CD4-positive, alpha-beta T cell treated with Interleukin-6 at 100 ng/mL for 8 hours (primary cell): Measurements from ENCODE around the gene HOXB13.

Source experiments
- DNase-seq: peaks from one replicate; pipeline ENCODE4 v3.0.0-alpha.2; 2020; ENCODE audit warnings: mixed read lengths, low spot score

Gene HOXB13

DNA sequence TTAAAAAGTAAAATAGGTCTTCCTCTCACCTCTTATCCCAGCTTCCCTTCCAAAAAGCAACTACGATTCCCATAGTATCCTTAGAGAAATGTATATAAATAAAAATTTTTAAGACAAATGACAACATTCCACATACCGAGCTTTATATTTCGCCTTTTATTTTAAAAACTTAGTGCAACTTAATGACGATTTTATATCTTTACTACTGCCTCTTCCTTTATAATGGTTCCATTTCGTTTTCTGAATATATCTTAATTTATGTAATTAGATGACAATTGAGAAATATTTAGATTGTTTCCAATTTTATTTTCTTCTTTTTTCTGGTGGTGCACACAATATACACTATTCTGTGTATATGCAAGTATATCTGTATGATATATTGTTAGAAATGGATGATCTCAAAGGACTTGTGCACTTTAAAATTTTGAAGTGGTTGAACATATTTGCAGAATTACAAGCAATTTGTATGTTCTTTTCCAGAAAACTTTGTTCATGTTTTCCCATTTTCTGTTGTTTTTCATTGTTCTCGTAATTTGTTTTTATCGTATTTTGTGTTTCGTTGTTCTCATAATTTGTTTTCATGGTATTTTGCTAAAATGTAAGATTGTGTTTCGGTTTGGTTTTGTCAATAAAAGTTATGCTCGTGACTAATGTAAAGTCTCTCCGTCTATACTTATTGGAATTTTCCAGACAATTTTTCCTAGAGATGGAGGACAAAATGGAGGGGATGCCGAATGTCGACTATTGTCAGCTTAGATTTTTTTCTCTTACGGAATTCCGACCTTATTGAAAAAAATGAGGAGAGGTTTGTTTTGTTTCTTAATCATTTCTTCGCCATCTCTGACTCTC, 20.4 kb upstream of the HOXB13 start:
- no peak for DNase-seq

DNA sequence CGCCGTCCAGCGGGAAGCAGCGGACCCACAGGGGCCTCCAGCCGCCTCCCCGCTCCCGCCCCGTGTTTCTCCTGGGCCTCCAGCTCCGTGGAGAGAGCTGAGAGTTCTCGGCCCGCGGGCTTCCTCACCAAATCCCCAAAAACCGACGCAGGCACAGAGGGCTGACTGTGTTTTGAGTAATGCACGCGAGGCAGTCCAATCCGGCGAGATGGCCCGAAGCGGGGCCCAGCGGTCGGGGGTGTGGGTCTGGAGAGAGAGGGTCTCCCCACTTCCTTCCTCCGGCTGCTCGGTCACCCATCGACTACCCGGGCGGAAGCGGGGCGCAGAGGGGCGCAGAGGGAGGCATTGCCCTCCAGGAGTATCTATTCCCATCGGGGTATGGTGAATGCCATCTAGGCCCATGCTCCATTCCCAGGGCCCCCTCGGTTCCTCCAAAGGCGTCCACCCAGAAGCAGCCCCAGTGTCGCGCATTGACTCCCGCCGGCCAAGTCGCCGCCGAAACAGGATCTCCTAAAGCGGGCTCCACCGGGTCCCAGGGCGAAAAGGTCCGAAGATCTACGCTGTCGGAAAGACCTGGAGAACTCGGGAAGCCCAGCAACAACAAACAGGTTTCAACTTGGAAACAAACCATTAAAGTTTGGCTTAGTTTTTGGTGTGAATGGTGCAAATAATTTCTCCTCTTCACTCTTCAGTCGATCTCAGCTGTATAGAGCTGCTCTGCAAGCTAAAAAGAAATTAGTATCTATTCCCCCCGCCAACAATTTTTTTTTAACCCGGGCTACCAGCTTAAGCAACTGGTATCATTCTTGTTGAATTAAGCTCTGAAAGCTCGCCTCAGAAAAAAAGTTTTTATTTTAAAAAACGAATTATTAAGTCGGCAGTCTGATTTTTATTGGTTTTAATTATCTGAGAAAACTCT, 19.2 kb upstream of the HOXB13 start:
- DNase-seq = no peak

DNA sequence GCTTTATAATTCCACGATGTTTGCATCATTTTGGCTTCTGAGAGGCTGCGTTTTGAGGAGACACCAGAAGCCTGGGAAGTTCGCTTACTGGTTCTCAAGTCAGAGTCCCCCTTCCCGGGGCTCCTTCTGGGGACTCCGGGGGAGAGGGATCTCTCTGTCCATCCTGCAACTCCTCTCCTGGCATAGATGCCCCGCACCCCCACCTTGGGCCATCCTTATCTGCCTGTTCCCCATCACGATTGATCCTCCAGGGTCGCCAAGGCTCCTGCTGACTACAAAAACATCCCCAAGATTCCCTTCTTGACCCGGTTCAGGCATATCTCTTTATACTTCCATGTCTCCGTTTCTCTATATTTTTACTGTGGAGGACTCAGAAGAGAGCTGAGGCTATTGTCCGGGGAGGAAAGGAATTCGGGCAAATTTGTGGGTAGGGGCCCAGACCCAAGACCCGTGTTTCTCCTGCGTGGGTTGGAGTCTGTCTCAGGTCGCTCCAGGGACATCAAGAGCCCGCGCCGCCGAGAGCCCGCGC, 18.4 kb upstream of the HOXB13 start:
- DNase-seq = no peak

DNA sequence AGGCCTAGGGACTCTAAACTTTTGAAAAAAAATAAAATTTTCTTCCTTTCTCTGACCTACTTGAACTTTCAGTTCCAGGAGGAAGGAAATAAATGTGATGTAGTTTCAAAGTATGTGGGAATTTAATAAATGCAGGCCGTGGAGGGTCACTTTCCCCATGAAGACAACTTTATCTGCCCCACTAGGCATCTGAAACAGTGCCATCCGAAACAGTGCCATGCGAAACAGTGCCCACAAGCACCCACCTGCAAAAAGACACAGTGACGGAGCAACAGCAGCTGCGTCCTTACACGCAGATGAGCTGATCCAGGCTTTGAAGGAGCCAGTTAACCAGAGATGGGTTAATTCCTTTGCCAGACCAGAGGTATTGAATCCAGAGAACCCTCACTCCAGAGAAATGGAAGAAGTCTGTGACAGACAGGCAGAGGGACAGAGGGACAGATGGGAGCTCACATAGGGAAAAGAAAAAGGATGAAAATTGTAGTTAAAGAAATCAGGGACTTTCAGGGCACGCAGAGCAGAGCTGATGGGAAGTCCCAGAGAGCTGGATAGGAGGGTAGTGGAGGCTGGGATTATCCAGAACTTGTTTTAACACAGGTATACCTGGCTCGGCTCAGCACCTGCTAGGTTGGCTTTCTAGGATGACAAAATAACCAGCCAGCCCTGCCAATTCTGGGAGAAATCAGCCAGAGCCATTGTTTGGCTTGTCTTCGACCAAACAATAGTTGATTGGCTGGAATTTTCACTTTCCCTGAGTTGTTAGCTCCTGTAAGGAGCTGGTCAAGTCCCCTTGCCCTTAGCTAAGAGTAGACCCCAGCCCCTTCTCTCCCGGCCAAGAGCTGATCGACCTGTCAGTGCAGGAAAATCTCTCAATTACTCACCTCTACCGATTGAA, 17.1 kb upstream of the HOXB13 start:
- DNase-seq = no peak

DNA sequence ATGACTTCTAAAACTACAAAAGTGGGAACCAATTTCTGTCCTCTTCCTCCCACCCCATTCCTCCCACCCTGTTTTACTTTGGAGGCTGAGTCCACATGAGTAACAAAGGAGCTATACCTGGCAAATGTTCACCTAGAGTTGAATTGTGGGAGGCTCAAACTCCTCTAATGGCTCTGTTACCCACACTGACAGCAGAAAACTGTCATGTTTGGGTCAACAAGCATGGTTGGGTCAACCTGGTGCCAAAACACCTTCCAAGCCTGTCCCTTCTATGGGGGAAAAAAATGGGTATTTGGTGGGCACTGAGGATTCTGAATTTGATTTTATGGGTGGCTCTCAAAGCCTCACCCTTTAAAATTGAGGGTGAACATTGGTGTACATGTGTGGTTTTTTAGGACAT, 12.0 kb upstream of the HOXB13 start:
- DNase-seq = no peak

DNA sequence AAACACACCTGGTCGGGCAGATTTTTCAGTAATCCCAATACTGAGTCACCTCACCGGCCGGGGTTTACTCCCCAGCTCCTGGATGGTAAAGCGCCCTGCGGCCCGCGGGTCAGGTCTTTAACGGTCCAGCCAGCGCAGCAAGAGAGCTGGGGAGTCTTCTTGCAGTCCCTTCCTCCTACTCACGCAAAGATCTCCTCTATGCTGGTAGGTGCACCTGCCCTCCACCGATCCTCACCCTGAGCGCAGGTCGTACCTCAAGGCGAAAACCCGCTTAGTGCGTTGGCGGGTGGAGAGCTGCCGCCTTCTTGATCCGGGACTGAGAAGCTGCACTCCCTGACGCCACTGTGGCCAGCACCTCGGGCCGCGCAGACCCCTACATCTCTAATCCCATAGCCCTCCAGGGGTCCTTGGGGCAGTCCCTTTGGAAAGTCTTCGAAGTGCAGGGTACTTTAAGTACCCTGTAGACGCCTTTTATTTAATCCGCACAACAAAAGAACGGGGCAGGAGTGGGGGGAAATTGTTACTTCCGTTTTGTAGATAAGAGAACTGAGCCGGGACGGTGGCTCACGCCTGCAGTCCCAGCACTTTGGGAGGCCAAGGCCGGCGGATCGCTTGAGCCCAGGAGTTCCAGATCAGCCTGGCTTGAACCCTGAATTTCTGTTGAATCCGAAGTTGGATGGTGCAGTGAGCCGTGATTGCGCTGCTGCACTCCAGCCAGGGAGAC, 10.4 kb upstream of the HOXB13 start:
- DNase-seq = no peak

DNA sequence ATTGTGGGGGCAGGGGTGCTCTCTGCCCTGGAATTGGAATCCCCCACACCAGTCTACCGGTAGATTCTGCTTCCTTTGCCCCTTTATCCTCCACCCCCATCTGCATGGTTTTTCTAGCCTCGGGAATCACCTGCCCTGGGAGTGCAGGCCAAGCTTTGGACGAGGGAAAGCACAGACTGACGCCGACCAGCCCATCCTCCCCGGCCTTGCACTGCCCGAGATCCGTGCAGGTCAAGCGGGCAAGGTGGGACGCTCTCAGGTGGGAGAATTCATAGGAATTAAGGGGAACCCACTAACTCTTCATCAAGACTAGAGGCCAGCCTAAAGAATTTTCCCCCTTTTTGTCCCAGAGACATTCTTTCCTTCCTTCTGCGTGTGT, 9.9 kb upstream of the HOXB13 start:
- DNase-seq = no peak

DNA sequence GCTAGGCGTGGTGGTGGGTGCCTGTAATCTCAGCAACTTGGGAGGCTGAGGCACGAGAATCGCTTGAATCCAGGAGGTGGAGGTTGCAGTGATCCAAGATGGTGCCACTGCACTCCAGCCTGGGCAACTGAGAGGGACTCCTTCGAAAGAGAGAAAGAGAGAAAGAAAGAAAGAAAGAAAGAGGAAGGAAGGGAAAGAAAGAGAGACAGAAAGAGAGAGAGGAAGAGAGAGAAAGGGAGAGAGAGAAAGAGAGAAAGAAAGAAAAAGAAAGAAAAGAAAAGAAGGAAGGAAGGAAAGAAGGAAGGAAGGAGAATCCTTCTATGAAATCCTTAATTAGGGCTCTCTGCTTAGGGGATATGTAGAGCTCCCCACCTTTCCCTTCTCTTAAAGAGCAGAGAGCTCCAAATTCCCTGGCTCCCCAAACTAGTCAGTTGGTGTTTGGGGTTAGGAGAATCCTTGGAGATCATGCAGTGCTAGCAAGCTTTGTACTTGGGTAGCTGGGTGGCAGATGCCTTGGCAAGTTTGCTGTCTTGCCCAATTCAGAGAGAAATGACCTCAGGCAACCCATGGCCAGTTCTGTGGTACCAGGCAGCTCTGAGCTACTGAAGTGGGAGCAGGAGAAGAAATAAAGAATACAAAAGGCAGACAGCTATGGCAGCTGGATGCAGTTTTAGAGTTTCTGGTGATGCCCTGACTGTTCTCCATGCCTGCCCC, 8.9 kb upstream of the HOXB13 start:
- DNase-seq = no peak

DNA sequence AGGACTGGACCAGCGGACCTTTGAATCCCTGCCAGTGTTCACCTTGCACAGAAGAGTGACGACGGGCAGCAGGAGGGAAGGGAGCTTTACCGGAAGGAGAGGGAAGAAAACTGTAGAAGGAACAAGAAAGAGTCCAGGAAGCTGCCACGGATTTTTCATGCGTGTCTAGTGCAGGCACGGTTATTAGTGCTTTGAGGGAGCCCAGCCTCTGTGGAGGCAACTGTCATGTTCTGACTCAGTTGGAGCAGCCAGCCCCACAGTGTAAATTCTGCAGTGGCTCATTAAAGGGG, 6.5 kb upstream of the HOXB13 start:
- DNase-seq = no peak

DNA sequence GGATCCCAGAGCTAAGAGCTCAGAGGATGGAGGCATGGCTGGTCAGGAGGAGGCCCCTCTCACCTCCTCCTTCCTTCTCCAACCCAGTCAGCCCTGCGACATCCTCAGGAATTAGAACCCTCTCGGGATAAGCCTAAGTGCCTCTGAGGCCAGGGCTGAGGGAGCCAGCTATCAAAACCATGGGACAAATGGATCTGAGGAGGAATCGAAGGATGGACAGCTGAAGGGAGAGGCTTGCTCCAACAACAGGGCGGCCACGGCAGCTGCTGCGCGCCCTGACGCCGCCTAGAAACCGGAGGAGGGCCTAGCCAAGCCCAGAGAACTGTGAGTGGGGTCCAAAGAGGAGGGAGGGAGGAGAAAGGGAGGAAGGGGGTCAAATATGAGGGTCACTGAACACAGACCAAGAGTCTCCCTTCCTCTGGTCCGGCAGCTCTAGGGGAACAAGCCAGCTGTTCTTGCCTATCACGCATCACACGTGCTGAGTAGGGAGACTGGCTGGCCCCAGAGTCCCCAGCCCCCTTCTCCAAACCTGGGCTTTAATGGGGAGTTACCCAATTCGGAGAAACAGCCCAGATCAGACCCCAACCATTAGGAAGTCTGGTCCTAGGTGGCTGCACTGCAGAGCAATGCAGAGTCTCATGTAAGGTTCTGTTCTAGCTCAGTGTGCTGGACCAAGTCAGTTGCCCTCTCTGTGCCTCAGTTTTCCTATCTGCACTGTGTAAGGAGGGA, 5.9 kb upstream of the HOXB13 start:
- no peak for DNase-seq

DNA sequence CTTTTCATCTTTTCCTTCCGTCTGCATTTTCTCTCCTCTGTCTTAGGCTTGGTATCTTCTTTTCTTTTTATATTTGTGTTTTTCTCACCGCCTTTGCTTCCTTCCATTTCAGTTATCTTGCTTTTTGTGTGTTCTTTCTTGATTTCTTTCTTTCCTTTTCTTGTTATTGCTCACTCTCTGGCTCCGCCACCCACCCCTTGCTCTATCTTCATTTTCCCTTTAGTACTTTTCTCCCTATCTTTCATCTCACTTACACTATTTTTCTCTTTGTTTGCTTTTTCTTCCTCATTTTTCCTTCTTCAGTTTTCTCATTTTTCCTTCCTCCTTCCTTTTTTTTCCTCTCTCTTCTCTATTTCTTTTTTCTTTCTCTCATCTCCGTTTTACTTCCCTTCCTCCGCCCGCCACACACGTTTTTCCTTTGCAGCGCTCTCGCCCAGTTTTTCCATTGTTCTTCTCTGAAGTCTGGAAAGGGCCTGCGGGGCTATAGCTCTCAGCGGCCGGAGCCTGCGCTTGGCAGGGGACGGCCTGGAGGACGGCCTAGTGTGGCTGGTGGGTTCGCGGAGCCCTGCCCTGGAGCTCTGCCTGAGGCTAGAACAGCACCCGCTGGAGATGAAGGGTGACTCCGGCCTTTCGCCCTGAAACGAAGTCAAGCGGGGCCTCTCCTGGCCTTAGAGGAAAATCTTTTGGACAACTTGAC, 5.2 kb upstream of the HOXB13 start:
- no peak for DNase-seq

DNA sequence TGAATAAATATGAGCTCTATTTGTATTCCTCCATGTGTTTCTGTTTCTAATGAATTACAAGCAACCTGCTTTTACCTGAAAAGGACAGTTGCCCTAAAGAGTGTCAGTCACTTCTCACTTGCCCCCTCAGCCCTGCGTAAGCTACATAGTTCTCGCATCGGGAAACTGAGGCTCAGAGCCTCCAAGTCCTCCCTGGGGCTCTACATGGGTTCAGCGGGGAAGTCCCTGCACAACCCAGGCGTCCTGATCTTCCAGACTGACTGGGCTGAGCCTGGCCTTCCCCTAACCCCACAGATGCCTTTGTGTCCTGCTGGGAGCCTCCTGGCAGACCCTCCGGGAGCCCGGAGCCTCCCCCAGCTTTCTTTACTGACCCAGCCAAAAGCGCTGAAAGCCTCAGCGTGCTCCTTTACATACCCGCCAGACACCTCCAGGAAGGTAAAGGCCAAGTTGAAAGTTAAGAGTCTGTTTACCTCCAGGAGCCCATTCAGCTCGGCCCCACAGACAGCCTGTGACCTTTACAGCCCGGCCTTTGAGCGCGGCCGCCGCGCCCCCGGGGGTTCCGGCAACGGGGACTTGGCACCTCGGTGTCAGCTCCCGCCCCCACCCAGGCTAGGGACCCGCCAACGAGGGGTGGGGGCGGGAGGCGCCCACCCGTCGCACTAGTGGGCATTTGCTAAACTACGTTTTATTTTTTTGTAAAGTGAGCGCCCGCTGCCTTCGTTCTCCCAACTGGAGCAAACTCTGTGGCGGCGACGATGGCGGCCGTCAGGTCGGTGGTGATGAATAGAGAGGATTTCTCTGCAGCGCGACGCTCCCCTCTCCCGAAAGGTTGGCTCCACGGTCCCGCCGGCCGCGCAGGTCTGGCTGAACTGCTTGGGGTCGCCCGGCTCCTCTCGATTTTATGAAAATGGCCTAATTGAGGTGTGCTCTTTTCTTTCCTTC, 4.4 kb upstream of the HOXB13 start:
- no peak for DNase-seq

DNA sequence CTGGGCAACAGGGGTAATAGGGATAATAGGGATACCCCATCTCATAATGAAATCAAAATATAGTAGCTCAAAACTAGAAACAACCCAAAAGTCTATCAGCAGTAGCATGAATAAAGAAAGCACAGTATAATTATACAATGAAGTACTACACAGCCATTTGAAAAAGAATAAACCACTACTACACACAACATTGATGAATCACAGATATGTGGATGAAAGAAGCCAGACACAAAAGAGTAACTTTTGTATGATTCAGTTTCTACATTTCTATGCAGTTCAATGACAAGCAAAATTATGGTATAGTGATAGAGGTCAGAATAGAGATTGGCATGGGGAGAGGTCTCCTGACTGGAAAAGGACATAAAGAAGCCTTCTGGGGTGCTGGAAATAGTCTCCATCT, 2.8 kb upstream of the HOXB13 start:
- DNase-seq = no peak

DNA sequence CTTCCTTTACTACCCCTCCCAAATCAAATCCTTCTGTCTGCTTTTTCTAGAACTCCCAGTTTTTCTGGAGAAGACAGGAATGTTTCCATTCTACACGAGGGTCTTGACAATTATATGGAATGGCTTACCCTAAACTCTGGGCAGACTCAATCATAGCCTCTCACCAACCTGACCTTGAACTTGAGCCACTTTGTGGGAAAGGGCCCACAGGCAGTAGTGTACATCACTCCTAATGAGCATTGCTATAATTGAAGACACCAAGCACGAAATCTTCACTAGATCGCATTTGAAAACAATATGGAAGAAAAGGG, 1.6 kb upstream of the HOXB13 start:
- no peak for DNase-seq

DNA sequence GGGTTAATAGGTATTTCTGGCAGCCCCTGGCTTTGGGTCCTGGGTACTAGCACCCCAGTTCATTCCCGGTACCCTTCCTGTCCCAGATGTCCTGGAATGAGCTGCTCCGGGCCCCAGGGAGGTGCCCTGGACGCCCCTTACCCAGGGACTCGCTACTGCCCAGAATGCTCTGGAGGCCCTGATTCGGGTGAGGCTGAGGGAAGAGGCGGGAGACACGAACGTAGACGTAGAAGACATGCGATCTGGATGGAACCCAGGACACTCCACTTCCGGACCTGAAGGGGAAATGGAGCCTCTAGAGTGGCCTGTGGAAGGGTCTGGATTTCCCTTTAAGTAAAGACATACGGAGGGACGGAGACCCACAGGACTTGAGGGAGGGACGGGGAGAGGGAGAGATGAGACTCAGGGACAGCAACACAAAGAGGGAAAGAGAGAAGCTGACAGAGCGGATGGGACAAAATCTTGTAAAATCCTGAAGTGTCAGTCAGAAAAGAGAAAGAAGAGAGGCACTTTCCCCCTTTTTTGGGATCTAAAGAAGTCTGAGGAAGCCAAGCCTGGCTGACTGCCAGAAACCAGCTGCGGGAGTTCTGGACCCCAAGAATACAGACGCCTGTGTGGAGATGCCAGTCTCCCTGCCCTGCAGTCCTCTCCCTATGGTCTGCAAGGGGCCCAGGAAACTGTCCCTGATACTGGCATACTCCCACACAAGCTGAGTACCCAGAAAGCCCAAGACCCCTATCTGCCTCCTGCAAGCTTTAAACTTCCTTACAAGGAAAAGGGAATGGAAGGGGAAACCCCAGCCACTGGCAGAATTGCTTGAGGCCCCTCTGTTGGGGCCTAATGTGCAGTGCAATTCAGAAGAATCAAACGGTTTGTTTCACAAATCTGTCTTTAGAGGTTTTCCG, 1.0 kb upstream of the HOXB13 start:
- no peak for DNase-seq

DNA sequence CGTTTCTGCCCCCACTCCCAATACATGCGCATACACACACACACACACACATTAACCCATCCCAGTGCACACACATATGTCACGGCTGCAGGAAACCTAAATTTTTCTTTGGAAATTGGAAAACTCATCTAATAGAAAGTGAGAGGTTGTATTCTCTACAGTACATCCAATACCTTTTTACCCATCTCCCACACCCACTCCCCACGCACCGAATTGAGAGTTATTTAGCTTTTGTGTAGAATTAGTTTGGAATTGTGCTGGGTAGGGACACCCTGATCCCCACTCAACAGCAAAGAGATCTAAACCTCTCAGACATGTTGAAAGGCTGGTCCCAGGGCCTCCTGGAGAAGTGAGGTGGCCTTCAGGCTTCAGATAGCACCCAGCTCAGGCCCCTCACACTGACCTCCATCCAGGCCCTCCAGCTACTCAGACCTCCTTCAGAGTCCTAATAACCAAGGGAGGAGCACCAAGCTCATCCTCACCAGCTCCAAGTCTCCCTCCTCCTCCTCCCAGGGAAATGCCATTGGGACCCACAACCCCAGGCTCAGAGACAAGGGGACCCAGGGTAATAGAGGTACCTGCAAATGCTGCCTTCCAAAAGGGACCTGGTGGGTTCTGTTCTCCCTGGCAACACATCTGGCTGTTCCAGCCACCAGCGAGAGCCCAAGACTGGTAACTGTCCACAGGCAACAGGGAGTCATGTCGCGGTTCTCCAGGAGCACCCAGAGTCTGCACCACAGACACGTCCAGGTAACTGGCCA, 955 bp downstream of the HOXB13 start:
- DNase-seq = no peak

DNA sequence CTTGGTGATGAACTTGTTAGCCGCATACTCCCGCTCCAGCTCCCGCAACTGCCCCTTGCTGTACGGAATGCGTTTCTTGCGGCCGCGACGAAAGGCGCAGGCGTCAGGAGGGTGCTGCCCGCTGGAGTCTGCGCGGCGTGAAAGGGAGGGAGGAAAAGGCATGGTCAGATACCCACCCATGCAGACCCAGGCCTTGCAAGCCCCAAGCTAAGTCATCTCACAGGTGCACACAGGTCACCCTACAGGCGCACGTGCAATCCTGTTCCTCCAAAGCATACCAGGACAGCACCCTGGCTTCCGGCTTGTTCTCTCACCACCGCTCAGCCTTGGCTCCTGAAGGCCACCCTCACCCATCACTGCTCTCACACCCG, 1.6 kb downstream of the HOXB13 start:
- no peak for DNase-seq
